Hematopoietic multipotent progenitor cell treated with erythropoietin and hydrocortisone succinate and interleukin-3 and kit ligand, for 17 days (in vitro differentiated cells): ENCODE results near the gene PEX13.
"Not testable (repeated sequence)": the region's sequence is repeated elsewhere in the genome, so short reads cannot be mapped to it uniquely, and the experiment has no call there.

ENCODE experiments used
- DNase-seq: peaks from one replicate; pipeline ENCODE4 v3.0.0-alpha.2; 2015; ENCODE audit warnings: low spot score

PEX13 gene, protein sequence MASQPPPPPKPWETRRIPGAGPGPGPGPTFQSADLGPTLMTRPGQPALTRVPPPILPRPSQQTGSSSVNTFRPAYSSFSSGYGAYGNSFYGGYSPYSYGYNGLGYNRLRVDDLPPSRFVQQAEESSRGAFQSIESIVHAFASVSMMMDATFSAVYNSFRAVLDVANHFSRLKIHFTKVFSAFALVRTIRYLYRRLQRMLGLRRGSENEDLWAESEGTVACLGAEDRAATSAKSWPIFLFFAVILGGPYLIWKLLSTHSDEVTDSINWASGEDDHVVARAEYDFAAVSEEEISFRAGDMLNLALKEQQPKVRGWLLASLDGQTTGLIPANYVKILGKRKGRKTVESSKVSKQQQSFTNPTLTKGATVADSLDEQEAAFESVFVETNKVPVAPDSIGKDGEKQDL

DNA sequence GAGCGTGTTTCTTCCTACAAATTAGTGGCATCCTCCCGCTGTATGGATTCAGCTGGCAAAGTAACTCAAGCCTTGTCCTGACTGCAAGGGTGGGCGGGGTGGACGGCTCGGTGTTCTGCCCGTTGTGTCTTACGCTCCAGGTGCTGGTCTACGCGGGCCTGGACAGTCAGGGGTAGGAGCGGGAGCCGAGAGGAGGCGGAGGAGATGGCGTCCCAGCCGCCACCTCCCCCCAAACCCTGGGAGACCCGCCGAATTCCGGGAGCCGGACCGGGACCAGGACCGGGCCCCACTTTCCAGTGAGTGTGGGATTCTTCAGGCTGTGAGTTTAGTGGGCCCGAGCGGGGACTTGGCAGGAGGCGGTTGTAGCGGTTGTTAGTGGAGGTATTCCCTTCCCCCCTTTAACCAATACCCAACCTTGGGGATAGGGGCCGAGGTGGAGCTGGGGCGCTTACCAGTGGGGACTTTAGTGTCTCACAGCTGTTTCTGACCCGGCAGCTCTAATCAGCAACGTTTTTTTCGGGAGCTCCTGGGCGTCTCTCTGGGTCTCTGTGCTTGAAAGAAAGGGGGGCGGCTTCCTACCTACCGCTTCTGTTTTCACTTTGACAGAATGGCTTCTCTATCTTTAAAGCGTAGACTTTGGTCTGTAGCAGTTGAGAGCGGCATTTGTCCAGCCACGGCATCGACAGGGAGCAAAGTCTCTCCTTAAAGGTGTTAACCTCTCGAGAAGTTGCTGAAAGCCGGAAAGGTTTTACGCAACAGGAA is at the start of gene PEX13, which contains the start of gene PUS10:
PEX13 (plus strand) TSS at position 165 of the 762 bp plus-strand sequence; CDS start at position 205, 40 bp downstream.
PUS10 (minus strand) TSS at position 700 of the 762 bp plus-strand sequence. CDS start 6,365 bp downstream, outside the sequence.
- no peak for DNase-seq

GRCh38 chr2:60972889-60973656 is 44.4 kb upstream of the PEX13 start:
- no peak for DNase-seq

- no peak for DNase-seq
These were observed 43.8 kb upstream of the PEX13 start for GRCh38 chr2:60973705-60974104.

GRCh38 chr2:60974652-60975051 is 42.9 kb upstream of the PEX13 start:
- no peak for DNase-seq

GRCh38 chr2:60976256-60976850 is 41.2 kb upstream of the PEX13 start:
- DNase-seq: no peak

GRCh38 chr2:60976875-60977561 is 40.5 kb upstream of the PEX13 start:
- DNase-seq: no peak

DNA sequence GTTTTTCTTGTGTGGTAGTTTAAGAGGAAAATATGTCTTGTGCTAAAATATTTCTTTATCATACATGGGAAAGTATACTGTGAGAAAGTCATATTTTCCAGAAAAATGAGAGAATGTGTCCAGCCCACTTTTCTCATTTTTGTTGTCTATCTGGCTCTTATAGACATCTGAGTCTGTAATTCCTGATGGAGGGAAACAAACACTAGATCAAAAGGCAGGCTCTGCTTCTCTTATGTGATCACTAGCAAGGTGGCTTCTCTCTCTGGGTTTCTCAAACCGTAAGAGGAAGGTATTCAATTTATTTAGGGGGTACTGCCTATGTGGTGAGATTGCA is 40.0 kb upstream of the PEX13 start:
- DNase-seq: no peak

DNA sequence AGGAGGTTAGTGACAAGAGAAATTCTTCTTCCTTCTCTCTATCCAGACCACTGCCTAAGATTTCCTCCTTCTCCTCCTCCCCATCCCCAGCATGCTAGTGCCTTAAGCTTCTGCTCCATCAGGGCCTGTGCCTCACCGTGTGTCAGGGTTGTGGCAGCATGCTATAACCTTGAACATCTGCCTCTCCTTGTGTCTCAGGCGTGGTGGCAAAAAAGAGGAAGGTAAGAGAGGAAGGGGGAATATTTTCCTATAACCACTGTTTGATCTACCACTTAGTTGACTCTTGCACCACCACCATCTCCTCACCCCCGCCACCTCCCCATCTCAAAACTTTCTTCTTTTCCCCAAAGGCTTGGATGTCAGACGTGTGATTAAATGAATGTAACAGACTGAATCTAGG is 38.3 kb upstream of the PEX13 start:
- DNase-seq: no peak

GRCh38 chr2:60980071-60980815 is 37.3 kb upstream of the PEX13 start:
- no peak for DNase-seq

- not testable (repeated sequence) for DNase-seq
These were observed 35.5 kb upstream of the PEX13 start for GRCh38 chr2:60982066-60982465.

GRCh38 chr2:60984720-60985119 is 32.8 kb upstream of the PEX13 start:
- no peak for DNase-seq

DNA sequence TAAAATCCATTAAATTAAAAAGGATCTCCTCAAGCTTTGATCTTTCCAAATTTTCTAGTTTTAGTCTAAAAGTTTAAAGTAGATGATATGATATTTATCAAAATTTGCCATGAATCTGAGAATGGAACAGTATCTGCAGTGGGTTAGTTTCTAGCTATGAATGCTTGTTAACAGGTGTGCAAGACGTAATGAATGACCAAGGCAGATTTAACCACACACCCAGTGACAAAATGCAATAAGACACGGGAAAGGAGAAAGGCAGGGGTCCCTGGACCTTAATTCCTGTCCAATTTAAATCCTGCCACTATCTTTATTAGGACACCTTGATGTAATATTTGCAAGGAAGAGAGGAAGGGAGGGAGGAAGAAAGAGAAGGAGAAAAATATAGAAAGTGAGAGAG is 30.5 kb upstream of the PEX13 start:
- no peak for DNase-seq

DNA sequence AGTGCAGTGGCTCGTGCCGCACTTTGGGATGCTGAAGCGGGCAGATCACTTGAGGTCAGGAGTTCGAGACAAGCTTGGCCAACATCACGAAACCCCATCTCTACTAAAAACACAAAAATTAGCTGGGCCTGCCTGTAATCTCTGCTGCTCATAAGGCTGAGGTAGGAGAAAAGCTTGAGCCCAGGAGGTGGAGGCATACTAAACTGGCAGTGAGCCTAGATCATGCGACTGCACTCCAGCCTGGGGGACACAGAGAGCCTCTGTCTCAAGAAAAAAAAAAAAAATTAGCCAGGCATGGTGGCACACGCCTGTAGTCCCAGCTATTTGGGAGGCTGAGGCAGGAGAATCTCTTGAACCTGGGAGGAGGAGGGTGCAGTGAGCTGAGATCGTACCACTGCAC is 29.9 kb upstream of the PEX13 start:
- not testable (repeated sequence) for DNase-seq

DNA sequence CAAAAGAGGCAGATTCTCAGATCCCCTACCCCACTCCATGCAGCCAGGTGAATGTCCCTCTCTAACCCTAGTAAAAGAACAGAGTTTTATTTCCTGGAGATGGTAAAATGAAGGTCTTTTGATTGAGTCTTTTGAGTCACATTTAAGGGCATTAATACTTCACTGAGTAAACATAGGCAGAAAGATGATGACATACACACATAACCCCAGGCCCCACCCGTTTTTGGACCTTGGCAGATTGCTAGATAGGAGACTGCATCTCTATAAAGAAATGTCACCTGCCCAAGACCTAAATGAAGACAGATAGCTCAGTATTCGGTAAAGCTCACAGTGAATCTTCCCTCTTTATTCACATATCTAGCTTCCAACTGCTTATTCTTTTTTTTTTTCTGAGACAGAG is 28.3 kb upstream of the PEX13 start:
- no peak for DNase-seq

DNA sequence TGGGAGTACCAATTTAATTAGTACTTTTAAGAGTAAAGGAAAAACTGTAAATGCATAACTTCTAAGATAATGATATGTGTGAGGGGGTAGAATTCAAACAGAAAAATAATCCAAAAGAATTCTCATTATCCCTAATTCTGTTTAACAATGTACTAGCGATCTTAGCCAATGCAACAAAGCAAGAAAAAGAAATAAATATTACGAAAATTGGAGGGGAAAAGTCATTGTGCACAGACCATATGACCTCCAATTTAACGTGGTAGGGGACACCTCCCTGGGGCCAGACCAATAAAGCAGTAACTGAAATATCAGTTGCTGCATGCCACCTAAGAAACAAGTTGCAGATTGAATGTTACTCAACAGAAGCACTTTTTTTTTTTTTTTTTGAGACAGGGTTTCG is 25.9 kb upstream of the PEX13 start:
- no peak for DNase-seq

DNA sequence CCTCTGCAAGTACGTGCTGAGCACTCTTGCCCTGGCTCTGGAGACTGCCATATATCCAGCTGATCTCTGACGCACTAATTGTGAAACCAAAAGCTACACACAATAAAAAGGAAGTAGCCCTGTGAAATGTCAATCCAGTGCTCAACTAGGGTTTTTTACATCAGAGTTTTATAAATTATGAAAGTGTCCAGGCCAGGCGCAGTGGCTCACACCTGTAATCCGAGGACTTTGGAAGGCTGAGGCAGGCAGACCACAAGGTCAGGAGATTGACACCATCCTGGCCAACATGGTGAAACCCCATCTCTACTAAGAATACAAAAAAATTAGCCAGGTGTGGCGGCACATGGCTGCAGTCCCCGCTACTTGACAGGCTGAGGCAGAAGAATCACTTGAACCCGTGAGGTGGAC is 24.5 kb upstream of the PEX13 start:
- no peak for DNase-seq

- no peak for DNase-seq
These were observed 23.4 kb upstream of the PEX13 start for GRCh38 chr2:60994131-60994530.

GRCh38 chr2:60998628-60999545 is 18.6 kb upstream of the PEX13 start:
- DNase-seq: peak; percentile 68

DNA sequence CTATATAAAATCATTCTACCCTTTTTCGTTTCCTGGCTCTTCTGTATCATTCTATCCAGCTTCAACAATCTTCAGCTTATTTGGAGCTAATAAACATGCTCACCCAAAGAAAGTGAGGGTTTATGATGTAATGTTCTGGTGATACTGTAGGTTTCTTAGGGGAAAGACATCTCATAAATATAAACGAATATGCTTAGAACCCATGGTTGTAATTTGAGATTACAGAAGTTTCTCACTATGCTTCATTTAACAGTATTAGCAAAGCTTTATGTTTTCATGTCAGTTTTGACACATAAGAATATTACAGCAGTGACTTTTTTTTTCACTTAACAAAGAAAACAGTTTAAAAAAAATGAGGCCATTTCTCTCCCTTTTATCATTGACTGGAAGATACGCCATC is 11.8 kb upstream of the PEX13 start:
- DNase-seq: no peak
